ENCODE results near the gene NDUFAF3. TPM values are rescaled to one million over a fixed set of nuclear protein-coding genes. Genes with fewer than 3 reads are reported as not detected.

Gene NDUFAF3
- total RNA-seq, 4 donors from 2014 or later, result 90.9 to 142 (median 116) TPM

GRCh38 chr3:49025005-49025792 lies 3.3 kb downstream of the NDUFAF3 start:
- H3K27me3 ChIP-seq, result no peaks in the 10 kb centered on the region
- 71% methylated on average over 12 of the region's 13 CpGs for WGBS
- intact Hi-C loops (cut with DNase I), result no loop called here
- peaks cover 37 to 66% (median 54%) of the 10 kb centered on the region in 4 donors for H3K4me1 ChIP-seq
- peaks cover 20 to 58% (median 48%) of the 10 kb centered on the region in 4 donors for H3K36me3 ChIP-seq
- no peak overlapping the region for H3K27ac ChIP-seq (replicated peaks in 1 of 4)
- TF ChIP-seq POLR2AphosphoS5 (IDR thresholded peaks at IDR 0.05) (no peak), EP300 (IDR thresholded peaks at IDR 0.05) (no peak), CTCF (IDR thresholded peaks at IDR 0.05) (no peak), POLR2A (IDR thresholded peaks at IDR 0.05; ENCODE audit: low read depth) (no peak)
- no peak overlapping the region for H3K4me3 ChIP-seq
- no peak for DNase-seq (ENCODE audit: extremely low spot score)
- no peaks in the 10 kb centered on the region for H3K9me3 ChIP-seq

- TF ChIP-seq EP300 (IDR thresholded peaks at IDR 0.05) (no peak), POLR2AphosphoS5 (IDR thresholded peaks at IDR 0.05) (no peak), CTCF (IDR thresholded peaks at IDR 0.05) (no peak), POLR2A (IDR thresholded peaks at IDR 0.05; ENCODE audit: low read depth) (no peak)
- DNase-seq (ENCODE audit: extremely low spot score), result no peak
- WGBS, result 92% methylated on average over 5 of the region's 8 CpGs
- Histone ChIP-seq H3K36me3 (peaks cover 20 to 66% (median 56%) of the 10 kb centered on the region in 4 donors), H3K9me3 (no peaks in the 10 kb centered on the region), H3K4me1 (peaks cover 31 to 58% (median 47%) of the 10 kb centered on the region in 4 donors), H3K4me3 (no peak overlapping the region), H3K27me3 (no peaks in the 10 kb centered on the region), H3K27ac (replicated peaks in 1 of 4) (no peak overlapping the region)
- intact Hi-C loops (cut with DNase I), result no loop called here
Observed at GRCh38 chr3:49025793-49026520, 4.0 kb downstream of the NDUFAF3 start.

GRCh38 chr3:49026536-49026935 lies 4.6 kb downstream of the NDUFAF3 start:
- H3K9me3 ChIP-seq, result no peaks in the 10 kb centered on the region
- DNase-seq (ENCODE audit: extremely low spot score), result no peak
- peaks cover 20 to 72% (median 62%) of the 10 kb centered on the region in 4 donors for H3K36me3 ChIP-seq
- H3K4me3 ChIP-seq, result no peak overlapping the region
- H3K4me1 ChIP-seq, result peaks cover 31 to 58% (median 47%) of the 10 kb centered on the region in 4 donors
- TF ChIP-seq CTCF (IDR thresholded peaks at IDR 0.05) (no peak), POLR2AphosphoS5 (IDR thresholded peaks at IDR 0.05) (no peak), EP300 (IDR thresholded peaks at IDR 0.05) (no peak), POLR2A (IDR thresholded peaks at IDR 0.05; ENCODE audit: low read depth) (no peak)
- intact Hi-C loops (cut with DNase I), result no loop called here
- H3K27ac ChIP-seq (replicated peaks in 1 of 4), result no peak overlapping the region
- 100% methylated on average over 2 of the region's 3 CpGs for WGBS
- no peaks in the 10 kb centered on the region for H3K27me3 ChIP-seq

- Histone ChIP-seq H3K36me3 (peaks cover 30 to 82% (median 73%) of the 10 kb centered on the region in 4 donors), H3K9me3 (no peaks in the 10 kb centered on the region), H3K4me1 (peaks cover 29 to 54% (median 45%) of the 10 kb centered on the region in 4 donors), H3K27me3 (no peaks in the 10 kb centered on the region), H3K27ac (replicated peaks in 1 of 4) (peak overlapping the region; percentile 93 to 98 (median 94)), H3K4me3 (no peak overlapping the region)
- intact Hi-C loops (cut with DNase I), result no loop called here
- 97% methylated on average over 9 of the region's 9 CpGs for WGBS
- no peak for DNase-seq (ENCODE audit: extremely low spot score)
- TF ChIP-seq POLR2A (IDR thresholded peaks at IDR 0.05; ENCODE audit: low read depth) (no peak), EP300 (IDR thresholded peaks at IDR 0.05) (no peak), CTCF (IDR thresholded peaks at IDR 0.05) (no peak), POLR2AphosphoS5 (IDR thresholded peaks at IDR 0.05) (no peak)
Observed at GRCh38 chr3:49027634-49028033, 5.7 kb downstream of the NDUFAF3 start.
